GDM1 (cell line): Measurements from ENCODE around the gene KMT2C.
"Not testable (repeated sequence)": the region's sequence is repeated elsewhere in the genome, so short reads cannot be mapped to it uniquely, and the experiment has no call there.

Experiments
- DNase-seq: peaks from one replicate; lab custom pipeline; 2025; lab: John Stamatoyannopoulos, UW

Gene KMT2C

DNA sequence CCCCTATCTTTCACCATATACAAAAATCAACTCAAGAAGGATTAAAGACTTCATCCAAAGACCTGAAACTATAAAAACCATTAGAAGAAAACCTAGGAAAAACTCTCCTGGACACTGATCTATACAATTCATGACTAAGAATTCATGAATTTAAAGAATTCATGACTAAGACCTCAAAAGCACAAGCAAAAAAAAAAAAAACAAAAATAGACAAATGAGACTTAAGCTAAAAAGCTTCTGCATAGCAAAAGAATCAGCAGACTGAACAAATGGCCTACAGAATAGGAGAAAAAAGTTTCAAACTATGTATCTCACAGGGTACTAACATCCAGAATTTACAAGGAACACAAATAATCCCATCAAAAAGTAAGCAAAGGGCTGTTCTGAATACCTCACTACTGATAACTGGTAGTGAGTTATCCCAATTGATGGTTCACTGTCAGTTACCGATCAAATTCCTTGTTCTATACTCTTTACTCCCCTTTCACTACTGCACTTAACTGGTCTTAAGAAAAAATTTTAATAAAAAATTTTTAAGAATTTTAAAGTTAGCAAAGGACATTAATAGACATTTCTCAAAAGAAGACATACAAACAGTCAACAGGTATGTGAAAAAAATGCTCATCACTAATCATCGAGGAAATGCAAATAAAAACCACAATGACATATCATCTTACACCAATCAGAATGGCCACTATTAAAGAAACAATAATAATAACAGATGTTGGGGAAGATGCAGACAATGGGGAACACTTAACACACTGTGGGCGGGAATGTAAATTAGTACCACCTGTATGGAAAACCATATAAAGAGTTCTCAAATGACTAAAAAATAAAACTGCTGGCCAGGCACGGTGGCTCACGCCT is 33.2 kb downstream of the KMT2C start:
- DNase-seq = no peak

DNA sequence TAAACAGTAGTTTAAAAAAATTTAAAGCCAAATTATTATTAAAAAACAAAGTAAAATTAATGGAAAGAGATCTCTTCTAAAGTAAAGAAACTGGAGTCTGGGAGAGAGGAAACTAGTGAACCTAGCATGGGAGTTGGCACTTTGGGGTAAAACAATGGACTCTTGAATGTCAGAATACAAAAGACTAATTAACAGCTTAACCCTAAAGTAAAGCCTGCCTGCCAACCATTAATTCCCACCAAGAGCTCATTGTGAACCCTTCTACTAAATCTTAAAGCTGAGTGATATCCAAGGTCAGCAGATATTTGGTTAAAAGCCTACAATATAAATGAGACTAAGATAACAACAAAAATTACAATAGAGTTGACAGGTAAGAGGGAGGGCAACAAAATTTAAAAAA is 36.5 kb downstream of the KMT2C start:
- DNase-seq = no peak

- DNase-seq = no peak
Observed at GRCh38 chr7:152395112-152395511, 40.7 kb downstream of the KMT2C start.

DNA sequence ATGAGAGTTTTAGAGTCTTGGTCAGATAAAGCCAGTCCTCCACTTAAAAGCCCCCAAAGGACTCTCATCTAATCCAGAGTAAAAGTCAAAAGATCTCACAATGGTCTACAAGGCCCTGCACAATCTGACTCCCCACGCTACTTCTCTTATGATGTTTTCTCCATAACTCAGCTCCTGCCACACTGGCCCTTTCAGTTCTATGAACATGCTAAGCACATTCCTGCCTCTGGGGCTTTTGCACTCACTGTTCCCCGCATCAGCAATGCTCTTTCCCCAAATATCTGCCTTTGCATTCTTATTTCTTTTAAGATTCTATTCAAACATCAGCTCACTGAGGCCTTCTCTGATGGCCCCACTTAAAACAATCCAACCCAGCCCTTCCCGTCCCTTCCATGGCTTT is 41.6 kb downstream of the KMT2C start:
- not testable (repeated sequence) for DNase-seq

- DNase-seq = no peak
Observed at GRCh38 chr7:152392254-152392653, 43.5 kb downstream of the KMT2C start.

GRCh38 chr7:152386136-152386764 is 49.6 kb downstream of the KMT2C start:
- not testable (repeated sequence) for DNase-seq

DNA sequence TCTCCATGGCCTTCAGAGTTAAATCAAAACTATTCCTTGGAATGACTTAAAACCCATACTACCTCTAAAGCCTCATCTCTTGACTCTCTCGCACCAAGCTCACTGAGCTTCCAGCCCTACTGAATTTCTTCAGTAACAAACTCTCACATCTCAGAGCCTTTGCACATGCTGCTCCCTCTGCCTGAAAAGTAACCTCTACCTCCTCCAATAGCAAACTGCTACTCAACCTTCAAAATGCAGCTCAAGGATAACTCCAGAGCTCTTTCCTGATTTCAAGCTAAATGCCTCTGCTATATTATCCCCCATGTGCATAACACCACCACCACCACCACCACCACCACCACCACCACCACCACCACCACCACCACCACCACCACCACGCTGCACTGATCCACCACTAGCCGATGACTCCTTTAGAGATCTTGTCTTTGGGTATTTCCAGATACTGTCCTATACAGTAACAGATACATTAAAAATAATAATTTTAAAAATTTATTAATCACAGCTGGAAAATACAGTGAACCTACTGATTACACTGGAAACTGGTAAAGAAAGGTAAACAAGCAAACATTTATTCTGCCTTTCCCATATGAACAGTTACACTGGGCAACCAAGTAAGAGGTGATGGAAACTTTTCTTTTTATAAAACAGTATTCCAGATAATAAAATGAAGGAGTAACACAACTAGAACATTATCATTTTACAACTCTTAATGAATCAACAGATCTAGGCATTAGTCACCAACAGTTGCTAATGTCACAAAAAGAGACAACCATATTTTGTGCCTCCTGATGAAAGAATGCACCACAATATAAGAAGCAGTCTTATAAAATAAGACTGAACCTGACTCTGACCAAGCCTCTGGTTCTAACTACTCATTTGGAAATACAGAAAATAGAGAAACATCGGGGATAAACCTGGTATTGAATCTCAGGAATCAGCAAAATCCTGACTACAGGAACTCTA is 51.3 kb downstream of the KMT2C start:
- DNase-seq = not testable (repeated sequence)

GRCh38 chr7:152383341-152384234 is 52.2 kb downstream of the KMT2C start:
- DNase-seq = no peak

- no peak for DNase-seq
Observed at GRCh38 chr7:152382244-152382643, 53.6 kb downstream of the KMT2C start.

- DNase-seq = not testable (repeated sequence)
Observed at GRCh38 chr7:152380931-152381578, 54.7 kb downstream of the KMT2C start.

DNA sequence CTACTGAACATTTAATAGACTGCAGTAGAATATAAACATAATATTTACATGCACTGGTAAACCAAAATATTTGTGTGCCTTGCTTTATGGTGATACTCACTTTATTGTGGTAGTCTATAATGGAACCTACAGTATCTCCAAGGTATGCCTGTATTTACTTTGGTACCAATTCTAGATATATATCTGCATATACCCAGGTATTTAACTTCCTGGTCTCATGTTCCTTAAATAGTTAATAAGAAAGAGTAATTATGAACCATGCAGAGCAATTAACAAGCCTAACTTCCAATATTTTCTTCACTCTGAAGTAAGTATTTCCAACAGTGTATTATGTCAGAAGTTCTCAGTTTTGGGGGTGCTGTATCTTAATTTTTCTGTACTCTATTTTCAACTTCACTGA is 57.3 kb downstream of the KMT2C start:
- not testable (repeated sequence) for DNase-seq

- DNase-seq = not testable (repeated sequence)
Observed at GRCh38 chr7:152376716-152377484, 58.9 kb downstream of the KMT2C start.

DNA sequence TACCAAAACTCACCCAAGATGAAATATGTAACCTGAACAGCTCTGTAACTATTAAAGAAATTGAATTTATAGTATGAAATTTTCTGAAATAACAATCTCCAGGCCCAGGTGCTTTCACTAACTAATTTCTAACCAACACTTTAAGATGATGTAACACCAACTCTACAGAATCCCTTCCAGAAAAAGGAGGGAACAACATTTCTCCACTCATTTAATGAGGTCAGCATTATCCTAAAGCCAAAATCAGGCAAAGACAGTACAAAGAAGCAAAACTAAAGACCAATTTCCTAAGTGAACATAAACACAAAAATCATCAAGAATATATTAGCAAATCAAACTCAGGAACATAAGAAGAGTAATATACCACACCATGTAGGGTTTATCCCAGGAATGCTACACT is 65.5 kb downstream of the KMT2C start:
- DNase-seq = no peak

GRCh38 chr7:152369518-152369917 is 66.3 kb downstream of the KMT2C start:
- no peak for DNase-seq

GRCh38 chr7:152367170-152367569 is 68.6 kb downstream of the KMT2C start:
- DNase-seq = no peak

GRCh38 chr7:152366662-152367061 is 69.1 kb downstream of the KMT2C start:
- DNase-seq = no peak

DNA sequence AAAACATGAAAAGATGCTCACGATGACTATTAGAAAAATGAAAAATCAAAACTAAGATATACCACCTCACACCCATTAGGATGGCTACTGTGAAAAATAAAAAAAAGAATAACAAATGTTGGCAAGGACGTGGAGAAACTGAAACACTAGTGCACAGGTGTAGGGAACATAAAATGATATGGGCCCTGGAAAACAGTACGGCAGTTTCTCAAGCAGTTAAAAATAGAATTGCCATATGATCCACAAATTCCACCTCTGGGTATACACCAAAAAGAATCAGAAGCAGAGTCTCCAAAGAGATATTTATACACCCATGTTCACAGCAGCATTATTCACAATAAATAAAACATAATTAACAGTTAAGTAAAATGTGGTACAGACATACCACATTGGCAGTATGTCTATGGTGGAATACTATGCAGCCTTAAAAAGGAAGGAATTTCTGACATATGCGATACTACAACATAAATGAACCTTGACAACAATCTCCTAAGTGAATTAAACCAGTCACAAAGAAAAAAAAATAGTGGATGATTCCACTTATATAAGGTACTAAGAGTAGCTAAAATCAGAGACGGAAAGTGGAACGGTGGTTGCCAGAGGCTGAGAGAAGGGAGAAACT is 69.7 kb downstream of the KMT2C start:
- no peak for DNase-seq

DNA sequence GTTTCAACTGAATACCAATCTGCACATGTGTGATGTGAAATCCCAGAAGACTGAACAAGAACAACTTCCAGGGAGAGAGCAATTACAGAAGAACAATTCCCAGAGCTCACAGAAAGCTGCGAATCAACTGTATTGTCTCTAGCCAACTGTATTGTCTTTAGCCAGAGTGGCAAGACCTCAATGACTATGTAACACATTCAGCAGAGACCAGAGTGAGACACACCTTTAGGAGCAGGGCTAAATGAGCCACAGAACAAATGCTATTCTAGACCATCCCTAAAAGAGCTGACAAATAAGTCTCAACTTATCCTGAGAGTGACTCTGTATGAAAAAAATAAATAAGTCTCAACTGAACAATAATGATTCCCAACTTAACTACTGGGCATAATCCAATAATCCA is 72.0 kb downstream of the KMT2C start:
- DNase-seq = no peak

DNA sequence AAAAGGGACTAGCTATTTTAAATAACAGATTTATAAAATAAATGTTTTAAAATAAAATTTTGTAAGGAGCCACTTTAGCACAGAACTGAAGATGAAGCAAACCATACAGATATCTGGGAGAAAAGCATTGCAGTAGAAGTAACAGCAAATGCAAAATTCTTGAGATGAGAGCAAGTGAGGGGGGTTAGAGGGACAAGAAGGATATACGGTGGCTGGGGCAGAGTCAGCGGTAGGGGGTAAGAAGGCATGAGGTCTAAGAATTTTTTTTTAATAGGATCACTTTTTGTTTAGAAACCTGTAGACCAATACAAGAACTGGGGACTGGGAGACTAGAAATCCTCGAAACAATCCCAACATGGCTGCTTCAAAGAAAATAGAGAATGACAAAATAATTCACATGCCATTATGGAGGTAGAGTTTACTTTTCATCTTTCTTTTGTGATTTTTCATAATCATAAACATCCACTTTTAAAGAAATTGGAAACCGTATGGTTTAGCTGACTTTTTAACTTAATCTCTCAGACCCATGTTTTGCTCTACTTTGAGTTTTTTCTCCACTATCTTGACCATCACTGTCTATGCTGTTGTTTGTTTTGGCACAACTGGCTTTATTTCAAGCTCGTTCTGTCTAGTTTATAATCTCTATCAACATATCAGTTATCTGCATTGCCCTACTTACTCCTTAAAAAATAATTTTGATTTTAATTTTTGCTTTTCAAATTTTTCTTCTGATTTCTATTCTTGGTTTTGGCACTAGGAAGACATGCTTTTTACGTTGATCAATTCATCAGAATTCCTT is 73.5 kb downstream of the KMT2C start:
- DNase-seq = no peak
